Measurements from ENCODE around the gene GAL3ST2.
"Not testable (repeated sequence)": the region's sequence is repeated elsewhere in the genome, so short reads cannot be mapped to it uniquely, and the experiment has no call there.

The GAL3ST2 gene

GRCh38 chr2:241823531-241824437 lies 47.2 kb downstream of the GAL3ST2 start:
- H3K4me1 ChIP-seq (ENCODE audit: control insufficient read depth, insufficient read depth, low read length); H3K9me3 ChIP-seq (ENCODE audit: control insufficient read depth, insufficient read depth, low read length); DNase-seq (ENCODE audit: low read depth, low spot score); H3K4me3 ChIP-seq (ENCODE audit: low read length); H3K27me3 ChIP-seq (ENCODE audit: control insufficient read depth, insufficient read depth, low read length); H3K27ac ChIP-seq (ENCODE audit: low read length); H3K36me3 ChIP-seq (ENCODE audit: control insufficient read depth, insufficient read depth, low read length): not testable (repeated sequence)
- no CpG with 5 or more reads among the region's 45 CpGs for WGBS (ENCODE audit: insufficient coverage, insufficient read length)

GRCh38 chr2:241827394-241827793 lies 50.8 kb downstream of the GAL3ST2 start:
- Histone ChIP-seq H3K27me3 (ENCODE audit: control insufficient read depth, insufficient read depth, low read length) (no peaks in the 10 kb centered on the region), H3K9me3 (ENCODE audit: control insufficient read depth, insufficient read depth, low read length) (no peaks in the 10 kb centered on the region), H3K36me3 (ENCODE audit: control insufficient read depth, insufficient read depth, low read length) (no peaks in the 10 kb centered on the region), H3K27ac (ENCODE audit: low read length) (no peak overlapping the region), H3K4me1 (ENCODE audit: control insufficient read depth, insufficient read depth, low read length) (no peaks in the 10 kb centered on the region), H3K4me3 (ENCODE audit: low read length) (no peak overlapping the region)
- no peak for DNase-seq (ENCODE audit: low read depth, low spot score)
- no CpG with 5 or more reads among the region's 2 CpGs for WGBS (ENCODE audit: insufficient coverage, insufficient read length)

GRCh38 chr2:241833101-241833663 lies 56.6 kb downstream of the GAL3ST2 start:
- DNase-seq (ENCODE audit: low read depth, low spot score): no peak
- Histone ChIP-seq H3K9me3 (ENCODE audit: control insufficient read depth, insufficient read depth, low read length) (no peaks in the 10 kb centered on the region), H3K4me3 (ENCODE audit: low read length) (no peak overlapping the region), H3K4me1 (ENCODE audit: control insufficient read depth, insufficient read depth, low read length) (no peaks in the 10 kb centered on the region), H3K36me3 (ENCODE audit: control insufficient read depth, insufficient read depth, low read length) (no peaks in the 10 kb centered on the region), H3K27me3 (ENCODE audit: control insufficient read depth, insufficient read depth, low read length) (no peaks in the 10 kb centered on the region), H3K27ac (ENCODE audit: low read length) (no peak overlapping the region)
- WGBS (ENCODE audit: insufficient coverage, insufficient read length): no CpG with 5 or more reads among the region's 13 CpGs

- not testable (repeated sequence) for H3K9me3 ChIP-seq (ENCODE audit: control insufficient read depth, insufficient read depth, low read length); H3K36me3 ChIP-seq (ENCODE audit: control insufficient read depth, insufficient read depth, low read length)
- WGBS (ENCODE audit: insufficient coverage, insufficient read length): no CpG with 5 or more reads among the region's 28 CpGs
These were observed 57.3 kb downstream of the GAL3ST2 start for GRCh38 chr2:241833756-241834526.

GRCh38 chr2:241834527-241835210 lies 58.0 kb downstream of the GAL3ST2 start:
- Histone ChIP-seq H3K4me3 (ENCODE audit: low read length) (no peak overlapping the region), H3K9me3 (ENCODE audit: control insufficient read depth, insufficient read depth, low read length) (no peaks in the 10 kb centered on the region), H3K4me1 (ENCODE audit: control insufficient read depth, insufficient read depth, low read length) (no peaks in the 10 kb centered on the region), H3K27ac (ENCODE audit: low read length) (no peak overlapping the region), H3K36me3 (ENCODE audit: control insufficient read depth, insufficient read depth, low read length) (no peaks in the 10 kb centered on the region), H3K27me3 (ENCODE audit: control insufficient read depth, insufficient read depth, low read length) (no peaks in the 10 kb centered on the region)
- DNase-seq (ENCODE audit: low read depth, low spot score): no peak
- WGBS (ENCODE audit: insufficient coverage, insufficient read length): no CpG with 5 or more reads among the region's 10 CpGs

More at GRCh38 chr2:241833756-241834526, 57.3 kb downstream of the GAL3ST2 start:
- H3K27ac ChIP-seq (ENCODE audit: low read length); H3K4me3 ChIP-seq (ENCODE audit: low read length); DNase-seq (ENCODE audit: low read depth, low spot score); H3K27me3 ChIP-seq (ENCODE audit: control insufficient read depth, insufficient read depth, low read length); H3K4me1 ChIP-seq (ENCODE audit: control insufficient read depth, insufficient read depth, low read length): not testable (repeated sequence)

GRCh38 chr2:241835611-241836010 lies 59.0 kb downstream of the GAL3ST2 start:
- 100% methylated on average over 1 of the region's 4 CpGs for WGBS (ENCODE audit: insufficient coverage, insufficient read length)

GRCh38 chr2:241836292-241836691 lies 59.7 kb downstream of the GAL3ST2 start:
- Histone ChIP-seq H3K36me3 (ENCODE audit: control insufficient read depth, insufficient read depth, low read length) (no peaks in the 10 kb centered on the region), H3K9me3 (ENCODE audit: control insufficient read depth, insufficient read depth, low read length) (no peaks in the 10 kb centered on the region), H3K27me3 (ENCODE audit: control insufficient read depth, insufficient read depth, low read length) (no peaks in the 10 kb centered on the region), H3K27ac (ENCODE audit: low read length) (no peak overlapping the region), H3K4me1 (ENCODE audit: control insufficient read depth, insufficient read depth, low read length) (no peaks in the 10 kb centered on the region), H3K4me3 (ENCODE audit: low read length) (no peak overlapping the region)
- no peak for DNase-seq (ENCODE audit: low read depth, low spot score)
- WGBS (ENCODE audit: insufficient coverage, insufficient read length): no CpG with 5 or more reads among the region's 6 CpGs

More at GRCh38 chr2:241835611-241836010, 59.0 kb downstream of the GAL3ST2 start:
- Histone ChIP-seq H3K27me3 (ENCODE audit: control insufficient read depth, insufficient read depth, low read length) (no peaks in the 10 kb centered on the region), H3K36me3 (ENCODE audit: control insufficient read depth, insufficient read depth, low read length) (no peaks in the 10 kb centered on the region), H3K9me3 (ENCODE audit: control insufficient read depth, insufficient read depth, low read length) (no peaks in the 10 kb centered on the region), H3K27ac (ENCODE audit: low read length) (no peak overlapping the region), H3K4me3 (ENCODE audit: low read length) (no peak overlapping the region), H3K4me1 (ENCODE audit: control insufficient read depth, insufficient read depth, low read length) (no peaks in the 10 kb centered on the region)
- no peak for DNase-seq (ENCODE audit: low read depth, low spot score)

- H3K27me3 ChIP-seq (ENCODE audit: control insufficient read depth, insufficient read depth, low read length): no peaks in the 10 kb centered on the region
- H3K27ac ChIP-seq (ENCODE audit: low read length): no peak overlapping the region
- no peak overlapping the region for H3K4me3 ChIP-seq (ENCODE audit: low read length)
- no peaks in the 10 kb centered on the region for H3K9me3 ChIP-seq (ENCODE audit: control insufficient read depth, insufficient read depth, low read length)
- no CpG with 5 or more reads among the region's 13 CpGs for WGBS (ENCODE audit: insufficient coverage, insufficient read length)
- no peaks in the 10 kb centered on the region for H3K36me3 ChIP-seq (ENCODE audit: control insufficient read depth, insufficient read depth, low read length)
- H3K4me1 ChIP-seq (ENCODE audit: control insufficient read depth, insufficient read depth, low read length): no peaks in the 10 kb centered on the region
- DNase-seq (ENCODE audit: low read depth, low spot score): no peak
These were observed 60.8 kb downstream of the GAL3ST2 start for GRCh38 chr2:241837197-241837965.

- Histone ChIP-seq H3K27me3 (ENCODE audit: control insufficient read depth, insufficient read depth, low read length) (no peaks in the 10 kb centered on the region; the same call in none of the 2 replicates), H3K4me3 (ENCODE audit: low read length) (no peak overlapping the region), H3K36me3 (ENCODE audit: control insufficient read depth, insufficient read depth, low read length) (no peaks in the 10 kb centered on the region), H3K27ac (ENCODE audit: low read length) (no peak overlapping the region), H3K4me1 (ENCODE audit: control insufficient read depth, insufficient read depth, low read length) (no peaks in the 10 kb centered on the region), H3K9me3 (ENCODE audit: control insufficient read depth, insufficient read depth, low read length) (no peaks in the 10 kb centered on the region)
- no peak for DNase-seq (ENCODE audit: low read depth, low spot score)
- no CpG with 5 or more reads among the region's 28 CpGs for WGBS (ENCODE audit: insufficient coverage, insufficient read length)
These were observed 64.8 kb downstream of the GAL3ST2 start for GRCh38 chr2:241841181-241842066.

Measured in iPS DF 6.9 (cell line).